GM12872 (cell line): ENCODE results near the gene BRD2.

Experiments used
- CTCF ChIP-seq: IDR thresholded peaks from 3 replicates; pipeline ENCODE4 v1.5.1; 2011; ENCODE audit warnings: low read depth, mild to moderate bottlenecking, low read length, moderate library complexity; ENCODE audit not compliant: insufficient read depth

Gene BRD2

GRCh38 chr6:32936239-32937152 lies 31.9 kb upstream of the BRD2 start:
- no peak for TF ChIP-seq CTCF

- no peak for TF ChIP-seq CTCF
These were observed 31.2 kb upstream of the BRD2 start for GRCh38 chr6:32937230-32937633.

GRCh38 chr6:32938494-32938893 lies 29.9 kb upstream of the BRD2 start:
- TF ChIP-seq CTCF = no peak

GRCh38 chr6:32940656-32941213 lies 27.7 kb upstream of the BRD2 start, which contains the start of gene HLA-DMB:
Gene HLA-DMB, minus strand, starts transcription at chr6:32941028. Its CDS starts 221 bp downstream, at chr6:32940807.
- TF ChIP-seq CTCF = no peak

- TF ChIP-seq CTCF = no peak
These were observed 27.1 kb upstream of the BRD2 start for GRCh38 chr6:32941214-32941768.

- TF ChIP-seq CTCF = no peak
These were observed 24.3 kb upstream of the BRD2 start for GRCh38 chr6:32943864-32944649.
